Spinal cord (tissue), 10 donors: Measurements from ENCODE around the gene PLCG1. TPM values are rescaled to one million over a fixed set of nuclear protein-coding genes. Genes with fewer than 3 reads are reported as not detected.

Experiments
- DNase-seq, 6 donors: peaks; one replicate each; pipeline versions ENCODE4 v3.0.0 to v3.0.0-alpha.2; 2013 to 2015; ENCODE audit warnings: low spot score in 6 of 6, low read depth in 4 of 6
- H3K27ac ChIP-seq: one replicate; pipeline ENCODE4 v1.5.1; 2013; ENCODE audit warnings: low read depth, low read length, control low read depth
- H3K27me3 ChIP-seq: one replicate; pipeline ENCODE4 v1.6.1; 2013; ENCODE audit warnings: low read length; ENCODE audit not compliant: control insufficient read depth, insufficient read depth
- H3K36me3 ChIP-seq: one replicate; pipeline ENCODE4 v1.6.1; 2013; ENCODE audit warnings: low read length; ENCODE audit not compliant: control insufficient read depth, insufficient read depth
- H3K4me1 ChIP-seq: one replicate; pipeline ENCODE4 v1.6.1; 2013; ENCODE audit warnings: low read length; ENCODE audit not compliant: control insufficient read depth, insufficient read depth
- H3K4me3 ChIP-seq: one replicate; pipeline ENCODE4 v1.5.1; 2013; ENCODE audit warnings: low read depth, low read length, control low read depth
- H3K9me3 ChIP-seq: one replicate; pipeline ENCODE4 v1.6.1; 2013; ENCODE audit warnings: low read length; ENCODE audit not compliant: control insufficient read depth, insufficient read depth
- WGBS: methylation state at CpG from one replicate; pipeline ENCODE4 v1.1.5; 2013; ENCODE audit warnings: missing lambda C conversion rate; ENCODE audit not compliant: insufficient coverage; 5-methylcytosine and 5-hydroxymethylcytosine counted together
- polyA plus RNA-seq, 2 donors: library from polyadenylated mRNA; unstranded; fragments of 120-200 nt; gene quantifications; one replicate each; pipeline ENCODE4 v1.2.1, GENCODE V29; 2013; ENCODE audit not compliant: insufficient read length in 2 of 2
- total RNA-seq, 2 donors: library from RNA; depleted of rRNA in 1 of 2; stranded (reverse); fragments of 120-200 nt in 1 of 2; fragments of >200 nt in 1 of 2; gene quantifications; one replicate each; pipeline versions ENCODE4 v1.2.3 to v1.2.4, GENCODE V29; 2013 to 2014
- donor health status: healthy.

Gene PLCG1
- total and polyA plus RNA-seq, 4 donors: 96.7 to 148 (median 130) TPM

DNA sequence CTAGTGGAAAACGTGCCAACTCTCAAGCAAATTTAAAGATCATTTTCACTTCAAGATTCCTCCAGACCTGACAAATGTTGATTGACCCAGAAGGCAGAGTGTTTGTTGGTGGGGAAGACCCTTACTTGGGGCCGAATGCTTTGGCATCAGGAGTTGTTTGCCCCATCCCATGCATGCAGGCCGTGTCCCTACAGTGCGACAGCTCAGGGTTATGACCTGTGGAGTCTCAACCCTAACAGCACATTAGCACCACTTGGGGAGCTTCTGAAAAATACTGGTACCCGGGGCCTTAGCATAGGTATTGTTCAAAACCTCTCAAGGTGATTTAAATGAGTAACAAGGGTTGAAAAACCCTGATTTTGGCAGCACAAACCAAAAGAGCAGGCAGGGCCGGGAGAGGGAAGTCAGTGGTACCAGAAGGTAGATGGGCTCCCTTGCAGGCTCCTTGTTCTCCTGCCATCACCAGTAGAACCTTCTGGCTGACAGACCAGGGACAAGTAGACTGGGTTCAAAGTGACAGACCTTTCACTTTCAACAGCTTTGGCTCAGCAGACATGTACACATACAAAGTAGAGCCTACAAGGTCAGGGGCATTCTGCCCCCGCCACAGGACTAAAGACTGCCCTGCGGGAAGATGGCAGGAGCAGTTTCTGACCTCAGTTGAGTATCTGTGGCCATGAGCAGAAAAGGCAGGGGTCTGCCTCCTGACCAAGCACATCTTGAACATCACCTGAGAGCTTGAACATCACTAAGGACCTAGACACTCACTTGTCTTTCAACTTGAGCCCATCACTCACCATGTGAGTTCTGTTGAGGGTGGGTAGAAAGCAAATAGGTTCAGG is 39.6 kb downstream of the PLCG1 start:
- 97% methylated on average over 5 of the region's 8 CpGs for WGBS
- H3K4me3 ChIP-seq: no peak overlapping the region
- no peaks in the 10 kb centered on the region for H3K9me3 ChIP-seq
- peaks cover 78% of the 10 kb centered on the region for H3K4me1 ChIP-seq
- peaks cover 51% of the 10 kb centered on the region for H3K36me3 ChIP-seq
- H3K27ac ChIP-seq: peak overlapping the region; percentile 49
- no peaks in the 10 kb centered on the region for H3K27me3 ChIP-seq
- DNase-seq: no peak

- peaks cover 75% of the 10 kb centered on the region for H3K4me1 ChIP-seq
- no peaks in the 10 kb centered on the region for H3K27me3 ChIP-seq
- peaks cover 47% of the 10 kb centered on the region for H3K36me3 ChIP-seq
- no peak overlapping the region for H3K4me3 ChIP-seq
- DNase-seq: peak in 4 of 6 donors; percentile 13 to 76 (median 29)
- peak overlapping the region; percentile 49 for H3K27ac ChIP-seq
- 44% methylated on average over 2 of the region's 2 CpGs for WGBS
- no peaks in the 10 kb centered on the region for H3K9me3 ChIP-seq
Measured at GRCh38 chr20:41177636-41178035, 40.3 kb downstream of the PLCG1 start.

DNA sequence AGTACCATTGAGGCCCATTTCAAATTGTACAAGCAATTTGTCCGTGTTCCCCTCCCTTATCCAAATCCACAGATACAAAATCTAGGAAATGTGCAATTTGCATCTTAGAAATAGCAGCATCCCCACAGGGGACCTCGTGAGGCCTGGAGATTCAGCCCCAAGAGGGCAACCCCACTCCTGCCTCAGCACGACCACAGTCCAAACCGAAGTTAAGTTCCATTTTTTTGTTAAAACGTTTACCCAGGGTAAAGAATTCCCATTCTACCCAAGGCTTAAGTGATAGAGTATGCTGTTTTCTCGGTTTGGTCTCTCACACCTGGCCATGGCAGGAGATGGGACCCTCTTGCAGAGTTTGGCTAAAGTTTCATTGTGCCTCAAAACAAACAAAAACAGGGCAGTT is 41.2 kb downstream of the PLCG1 start:
- peaks cover 72% of the 10 kb centered on the region for H3K4me1 ChIP-seq

DNA sequence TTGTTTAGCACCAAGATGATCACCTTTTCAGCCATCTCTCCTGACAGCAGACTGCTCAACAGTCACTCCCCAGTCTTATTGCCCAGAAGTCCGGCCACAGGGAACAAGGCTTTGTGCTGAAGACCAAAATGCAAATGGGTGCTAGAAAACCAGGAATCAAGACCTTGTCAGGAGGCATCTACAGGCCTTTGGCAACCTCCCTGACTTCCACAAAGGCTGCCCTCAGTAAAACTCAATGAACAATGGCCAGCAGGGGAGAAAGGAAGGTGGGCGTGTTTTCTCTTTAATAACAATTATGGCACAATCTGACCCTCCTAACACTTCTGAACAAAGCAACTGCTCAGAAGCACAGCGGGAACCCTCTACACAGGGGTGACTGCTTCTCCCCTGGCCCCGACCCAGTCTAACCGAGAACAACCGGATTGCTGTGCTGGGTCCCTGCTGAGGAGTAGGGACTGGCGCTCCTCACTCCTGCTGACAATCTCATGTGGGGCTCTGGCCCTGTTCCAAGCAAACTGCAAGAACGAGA is 41.6 kb downstream of the PLCG1 start:
- H3K9me3 ChIP-seq: no peaks in the 10 kb centered on the region
- peaks cover 71% of the 10 kb centered on the region for H3K4me1 ChIP-seq
- no peak overlapping the region for H3K4me3 ChIP-seq
- H3K36me3 ChIP-seq: peaks cover 45% of the 10 kb centered on the region
- H3K27ac ChIP-seq: peak overlapping the region; percentile 49
- no peaks in the 10 kb centered on the region for H3K27me3 ChIP-seq
- WGBS: 14% methylated on average over 5 of the region's 8 CpGs
- DNase-seq: peak in 2 of 6 donors; percentile 33 to 80

More for the DNA sequence above, 41.2 kb downstream of the PLCG1 start:
- WGBS: 75% methylated on average over 2 of the region's 6 CpGs
- peaks cover 46% of the 10 kb centered on the region for H3K36me3 ChIP-seq
- DNase-seq: no peak
- no peaks in the 10 kb centered on the region for H3K27me3 ChIP-seq
- H3K9me3 ChIP-seq: no peaks in the 10 kb centered on the region
- H3K4me3 ChIP-seq: no peak overlapping the region
- peak overlapping the region; percentile 49 for H3K27ac ChIP-seq

DNA sequence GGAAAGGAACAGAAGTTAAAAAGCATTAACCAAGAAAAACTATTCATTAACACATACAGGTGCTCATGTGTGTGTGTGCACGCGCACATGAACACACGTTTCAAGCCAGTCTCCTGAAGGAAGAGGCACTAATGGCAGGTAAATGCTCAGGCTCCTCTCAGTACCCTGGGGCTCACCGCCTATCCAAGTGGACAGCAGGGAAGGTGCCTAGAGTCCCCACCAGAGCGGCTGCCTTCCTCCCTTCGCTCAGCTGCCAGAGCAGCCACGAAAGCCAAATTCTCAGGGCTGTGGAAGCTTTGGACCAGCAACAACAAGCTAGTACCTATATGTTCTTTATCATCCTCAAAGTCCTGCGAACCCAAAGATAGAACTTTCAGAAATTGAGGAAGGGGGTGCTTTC is 42.6 kb downstream of the PLCG1 start:
- no peak overlapping the region for H3K27ac ChIP-seq

GRCh38 chr20:41180599-41181333 is 43.4 kb downstream of the PLCG1 start:
- no peak for DNase-seq

More for the DNA sequence above, 42.6 kb downstream of the PLCG1 start:
- WGBS: 91% methylated on average over 6 of the region's 8 CpGs
- no peaks in the 10 kb centered on the region for H3K9me3 ChIP-seq
- H3K4me1 ChIP-seq: peaks cover 61% of the 10 kb centered on the region
- H3K36me3 ChIP-seq: peaks cover 40% of the 10 kb centered on the region
- H3K27me3 ChIP-seq: no peaks in the 10 kb centered on the region
- DNase-seq: no peak
- H3K4me3 ChIP-seq: no peak overlapping the region

DNA sequence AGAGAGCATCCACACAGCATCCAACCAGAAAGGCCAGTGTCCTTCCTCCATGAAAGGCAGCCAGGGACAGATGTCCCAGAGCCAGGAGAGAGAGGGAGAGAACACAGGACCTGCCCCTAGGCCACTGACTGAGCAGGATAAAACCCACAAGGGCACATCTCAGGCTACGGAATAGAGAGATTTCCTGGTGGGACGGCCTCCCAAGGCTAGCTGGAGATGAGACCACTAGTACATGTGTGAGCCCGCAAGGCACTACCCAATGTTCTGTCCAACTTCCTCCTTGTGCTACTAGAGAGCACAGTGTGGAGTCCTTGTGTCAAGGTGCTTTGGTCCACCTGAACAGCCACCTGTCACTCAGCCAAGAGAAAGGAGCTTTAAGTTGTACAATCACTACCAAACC is 44.2 kb downstream of the PLCG1 start:
- Histone ChIP-seq H3K4me1 (peaks cover 55% of the 10 kb centered on the region), H3K36me3 (peaks cover 35% of the 10 kb centered on the region), H3K4me3 (no peak overlapping the region), H3K27ac (no peak overlapping the region), H3K9me3 (no peaks in the 10 kb centered on the region), H3K27me3 (no peaks in the 10 kb centered on the region)
- 97% methylated on average over 3 of the region's 3 CpGs for WGBS
- no peak for DNase-seq

More at GRCh38 chr20:41180599-41181333, 43.4 kb downstream of the PLCG1 start:
- Histone ChIP-seq H3K27me3 (no peaks in the 10 kb centered on the region), H3K4me1 (peaks cover 58% of the 10 kb centered on the region), H3K27ac (no peak overlapping the region), H3K36me3 (peaks cover 37% of the 10 kb centered on the region), H3K4me3 (no peak overlapping the region), H3K9me3 (no peaks in the 10 kb centered on the region)
- WGBS: 77% methylated on average over 4 of the region's 6 CpGs

DNA sequence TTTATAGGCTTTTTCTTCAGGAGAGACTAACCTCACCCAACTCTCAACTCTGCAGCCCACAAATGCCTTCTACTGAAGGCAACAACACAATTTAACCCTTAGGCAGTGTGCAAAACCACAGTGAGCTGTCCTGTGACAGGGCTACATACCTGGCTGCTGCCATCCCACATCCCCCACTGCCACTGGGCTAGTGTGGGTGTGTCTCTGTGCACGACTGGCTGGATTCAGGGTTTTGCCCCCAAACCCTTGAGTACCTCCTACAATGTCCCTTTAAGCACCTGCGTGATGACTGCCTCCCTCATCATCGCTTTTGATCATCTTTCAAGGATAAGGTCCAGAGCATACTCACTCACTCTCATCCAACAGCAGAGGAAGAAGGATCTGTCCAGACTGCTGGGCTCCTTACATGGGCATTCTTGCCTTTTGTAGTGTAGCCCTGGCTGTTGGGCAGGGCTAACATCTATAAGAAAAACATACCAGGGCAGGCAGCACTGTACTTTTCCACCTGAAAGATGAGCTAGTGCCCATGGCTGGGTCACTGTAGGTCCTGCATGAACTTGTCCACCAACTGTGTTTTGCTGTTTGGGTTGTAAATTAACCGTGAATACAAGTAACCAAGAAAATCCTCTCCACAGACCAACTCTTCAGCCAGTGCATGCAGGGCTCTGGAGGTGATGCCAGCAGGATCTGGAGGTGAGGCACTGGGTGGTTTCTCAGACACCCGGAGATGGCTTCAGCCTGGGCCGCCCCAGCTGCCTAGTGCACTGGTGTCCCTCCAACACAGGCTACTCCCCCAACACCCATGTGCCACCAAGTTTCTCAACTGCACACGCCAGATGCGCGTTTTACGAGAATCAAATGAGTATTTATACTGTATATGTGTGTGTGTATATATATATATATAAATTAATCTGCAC is 45.2 kb downstream of the PLCG1 start:
- H3K27ac ChIP-seq: no peak overlapping the region

DNA sequence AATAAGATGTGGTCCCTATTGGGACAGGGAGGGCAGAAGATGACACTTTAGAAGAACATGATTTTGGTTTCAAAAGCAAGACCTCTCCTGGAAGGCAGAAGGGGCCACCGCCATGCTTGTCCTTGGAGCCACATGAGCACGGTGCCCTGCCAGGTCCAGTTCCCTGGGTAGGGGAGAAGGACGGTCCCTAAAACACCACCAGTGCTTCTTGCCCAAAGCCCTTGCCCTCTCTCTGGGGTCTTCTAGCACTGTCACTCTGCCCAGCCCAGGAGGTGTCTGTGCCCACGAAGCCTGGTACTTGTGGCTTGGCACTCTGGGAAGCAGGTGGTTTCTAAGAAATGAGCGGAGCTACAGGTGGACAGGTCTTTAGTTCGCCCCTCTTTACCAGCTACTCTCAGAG is 46.0 kb downstream of the PLCG1 start:
- WGBS: 100% methylated on average over 4 of the region's 6 CpGs
- Histone ChIP-seq H3K36me3 (peaks cover 28% of the 10 kb centered on the region), H3K4me3 (no peak overlapping the region), H3K4me1 (peaks cover 38% of the 10 kb centered on the region), H3K27ac (no peak overlapping the region), H3K27me3 (no peaks in the 10 kb centered on the region), H3K9me3 (no peaks in the 10 kb centered on the region)
- no peak for DNase-seq

More for the DNA sequence above, 45.2 kb downstream of the PLCG1 start:
- Histone ChIP-seq H3K4me1 (peaks cover 45% of the 10 kb centered on the region), H3K4me3 (no peak overlapping the region), H3K9me3 (no peaks in the 10 kb centered on the region), H3K36me3 (peaks cover 28% of the 10 kb centered on the region), H3K27me3 (no peaks in the 10 kb centered on the region)
- DNase-seq: no peak
- WGBS: 96% methylated on average over 3 of the region's 10 CpGs
